Mucosa of descending colon (tissue), 3 donors: ENCODE results near the gene NOS1. TPM values are rescaled to one million over a fixed set of nuclear protein-coding genes. Genes with fewer than 3 reads are reported as not detected.

Experiments used
- ATAC-seq: fragments of 200-7000 bp; cut with Tn5 transposase; one replicate; pipeline ENCODE4 v1.9.1; 2020; ENCODE audit warnings: mild to moderate bottlenecking, moderate library complexity
- DNase-seq, 3 donors: peaks; one replicate each; pipeline ENCODE4 v3.0.0-alpha.2; 2020
- H3K36me3 ChIP-seq: fragments of 200-600 bp; one replicate; pipeline ENCODE4 v1.8.0; 2021; ENCODE audit warnings: low read depth, mild to moderate bottlenecking
- H3K4me1 ChIP-seq: fragments of 200-600 bp; one replicate; pipeline ENCODE4 v1.8.0; 2021; ENCODE audit warnings: low read depth, mild to moderate bottlenecking
- H3K4me3 ChIP-seq: fragments of 200-600 bp; one replicate; pipeline ENCODE4 v1.8.0; 2021; ENCODE audit warnings: mild to moderate bottlenecking
- H3K9me3 ChIP-seq: fragments of 200-600 bp; one replicate; pipeline ENCODE4 v1.8.0; 2021; ENCODE audit warnings: mild to moderate bottlenecking
- intact Hi-C, 2 donors: fragments of 100-400 bp; cut with DNase I in 1 of 2; cut with micrococcal nuclease in 1 of 2; formaldehyde crosslinking; loops; one replicate each; pipeline versions ENCODE4 v1.11.0 to v1.11.1; 2022; cut with DNase I, micrococcal nuclease
- total RNA-seq, 3 donors: library from RNA; stranded (reverse); fragmentation: NEBNext Ultra II Directional in 2 of 3; extraction: Animal tissue kit (Norgen Biotek cat#: 25700) in 2 of 3; gene quantifications; one replicate each; pipeline versions ENCODE4 v1.2.1 to v1.2.4, GENCODE V29; 2021 to 2023
- TF ChIP-seq, protein P1 (sequence below): fragments of 200-600 bp; IDR thresholded peaks from one replicate; pipeline ENCODE4 v1.8.0; 2022; ENCODE audit warnings: antibody characterized with exemption, mild to moderate bottlenecking
- donor health status: DM: no; HTN: no; CAD: no; lungs with moderate emphysema.
- donor health status: DM: no; HTN: no; CAD: no.
- donor health status: DM: no; HTN: yes; CAD: no.

Gene NOS1
- total RNA-seq, 3 donors from 2014 or later: 0.09 to 11.0 (median 0.29) TPM

GRCh38 chr12:117363953-117364486 lies 2.6 kb upstream of the NOS1 start:
- TF ChIP-seq, protein P1, sequence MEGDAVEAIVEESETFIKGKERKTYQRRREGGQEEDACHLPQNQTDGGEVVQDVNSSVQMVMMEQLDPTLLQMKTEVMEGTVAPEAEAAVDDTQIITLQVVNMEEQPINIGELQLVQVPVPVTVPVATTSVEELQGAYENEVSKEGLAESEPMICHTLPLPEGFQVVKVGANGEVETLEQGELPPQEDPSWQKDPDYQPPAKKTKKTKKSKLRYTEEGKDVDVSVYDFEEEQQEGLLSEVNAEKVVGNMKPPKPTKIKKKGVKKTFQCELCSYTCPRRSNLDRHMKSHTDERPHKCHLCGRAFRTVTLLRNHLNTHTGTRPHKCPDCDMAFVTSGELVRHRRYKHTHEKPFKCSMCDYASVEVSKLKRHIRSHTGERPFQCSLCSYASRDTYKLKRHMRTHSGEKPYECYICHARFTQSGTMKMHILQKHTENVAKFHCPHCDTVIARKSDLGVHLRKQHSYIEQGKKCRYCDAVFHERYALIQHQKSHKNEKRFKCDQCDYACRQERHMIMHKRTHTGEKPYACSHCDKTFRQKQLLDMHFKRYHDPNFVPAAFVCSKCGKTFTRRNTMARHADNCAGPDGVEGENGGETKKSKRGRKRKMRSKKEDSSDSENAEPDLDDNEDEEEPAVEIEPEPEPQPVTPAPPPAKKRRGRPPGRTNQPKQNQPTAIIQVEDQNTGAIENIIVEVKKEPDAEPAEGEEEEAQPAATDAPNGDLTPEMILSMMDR: no peak
- Histone ChIP-seq H3K36me3 (no peaks in the 10 kb centered on the region), H3K4me3 (no peak overlapping the region), H3K4me1 (no peaks in the 10 kb centered on the region), H3K9me3 (no peaks in the 10 kb centered on the region)
- ATAC-seq: no peak
- intact Hi-C loops: loop anchor here in 1 of 2 donors (10.0 kb wide), 1 partner anchor 231 kb away; no protein-coding TSS in a partner anchor
- no peak for DNase-seq

DNA sequence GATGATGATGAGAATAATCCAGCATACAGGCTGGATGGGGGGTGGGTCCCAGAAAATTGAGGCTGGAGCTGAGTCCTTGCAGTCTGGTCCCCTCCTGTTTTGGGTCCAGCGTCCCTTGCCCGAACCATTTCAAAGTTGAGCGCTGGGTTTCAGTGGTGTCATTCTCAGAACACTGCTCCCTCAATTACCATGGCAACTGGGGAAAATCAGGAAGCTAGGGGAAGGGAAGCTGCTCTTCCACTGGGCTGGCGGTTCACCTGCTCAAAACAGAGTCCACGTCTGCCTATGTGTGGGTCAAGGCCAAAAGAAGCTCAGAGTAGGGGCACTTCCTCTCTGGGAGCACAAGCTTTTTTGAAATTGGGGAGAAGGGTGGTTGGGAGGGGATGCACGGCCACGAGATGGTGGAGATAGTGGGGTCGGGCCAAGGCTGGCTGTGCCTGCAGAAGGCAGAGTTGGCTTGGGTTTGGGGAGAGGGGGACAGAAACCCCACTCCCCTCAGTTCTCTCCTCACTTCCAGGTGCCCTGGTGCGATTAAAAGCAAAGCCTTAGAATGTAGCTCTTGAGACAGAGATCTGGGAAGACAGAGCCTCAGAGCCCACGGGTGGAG lies 1.7 kb upstream of the NOS1 start:
- intact Hi-C loops: loop anchor here in 1 of 2 donors (10.0 kb wide), 1 partner anchor 232 kb away; no protein-coding TSS in a partner anchor
- Histone ChIP-seq H3K4me3 (no peak overlapping the region), H3K4me1 (no peaks in the 10 kb centered on the region), H3K9me3 (no peaks in the 10 kb centered on the region), H3K36me3 (no peaks in the 10 kb centered on the region)
- TF ChIP-seq, protein P1: no peak
- ATAC-seq: no peak
- DNase-seq: no peak

GRCh38 chr12:117362391-117362790 lies 965 bp upstream of the NOS1 start:
- TF ChIP-seq, protein P1: no peak
- Histone ChIP-seq H3K4me3 (no peak overlapping the region), H3K36me3 (no peaks in the 10 kb centered on the region), H3K4me1 (no peaks in the 10 kb centered on the region), H3K9me3 (no peaks in the 10 kb centered on the region)
- DNase-seq (no peak), ATAC-seq (no peak)
- intact Hi-C loops: loop anchor here in 1 of 2 donors (10.0 kb wide), 1 partner anchor 232 kb away; no protein-coding TSS in a partner anchor

GRCh38 chr12:117361905-117362304 lies 479 bp upstream of the NOS1 start:
- TF ChIP-seq, protein P1: no peak
- H3K36me3 ChIP-seq: no peaks in the 10 kb centered on the region
- H3K4me3 ChIP-seq: no peak overlapping the region
- ATAC-seq (no peak), DNase-seq (no peak)
- H3K9me3 ChIP-seq: no peaks in the 10 kb centered on the region
- H3K4me1 ChIP-seq: no peaks in the 10 kb centered on the region
- intact Hi-C loops: loop anchor here in 1 of 2 donors (10.0 kb wide), 1 partner anchor 233 kb away; no protein-coding TSS in a partner anchor

- no peak for DNase-seq
- Histone ChIP-seq H3K4me3 (no peak overlapping the region), H3K4me1 (no peaks in the 10 kb centered on the region), H3K36me3 (no peaks in the 10 kb centered on the region), H3K9me3 (no peaks in the 10 kb centered on the region)
- TF ChIP-seq, protein P1: no peak
- intact Hi-C loops: loop anchor here in 1 of 2 donors (10.0 kb wide), 1 partner anchor 234 kb away; no protein-coding TSS in a partner anchor
- ATAC-seq: no peak
These were observed 677 bp downstream of the NOS1 start for GRCh38 chr12:117360551-117361346.
